AG04450 (cell line): ENCODE results near the gene SEMA4G. TPM values are rescaled to one million over a fixed set of nuclear protein-coding genes. Genes with fewer than 3 reads are reported as not detected.

ENCODE experiments used
- CTCF ChIA-PET: fragments of 300-600, 350-600 bp; formaldehyde crosslinking; extraction: SDS; loops from one replicate; lab custom pipeline; 2022; ENCODE audit warnings: antibody characterized with exemption, inconsistent platforms; lab: Charles Lee
- POLR2A ChIA-PET: fragments of 350-600 bp; formaldehyde crosslinking; extraction: SDS; loops from one replicate; lab custom pipeline; 2021; ENCODE audit warnings: antibody characterized with exemption, inconsistent platforms; lab: Yijun Ruan, JAX
- DNase-seq: peaks from one replicate; pipeline ENCODE4 v3.0.0-alpha.2; 2011; ENCODE audit warnings: low read depth, low spot score
- H3K27ac ChIP-seq: one replicate; pipeline ENCODE4 v1.5.1; 2012; ENCODE audit warnings: low read depth, low read length, control low read depth
- H3K27me3 ChIP-seq: one replicate; pipeline ENCODE4 v1.6.0; 2012; ENCODE audit warnings: low read length; ENCODE audit not compliant: control insufficient read depth, insufficient read depth
- H3K4me3 ChIP-seq: 2 replicates; pipeline ENCODE4 v1.5.1; 2011; ENCODE audit warnings: mild to moderate bottlenecking, low read depth, low read length, control low read depth
- H3K9me3 ChIP-seq: 2 replicates; pipeline ENCODE4 v1.5.1; 2012; ENCODE audit warnings: low read length; ENCODE audit not compliant: control insufficient read depth, insufficient read depth
- polyA plus RNA-seq: library from polyadenylated mRNA; depleted of rRNA; stranded (reverse); fragments of >200 nt; gene quantifications from 2 replicates; pipeline ENCODE4 v1.2.3, GENCODE V29; 2011
- TF ChIP-seq, protein P1 (sequence below): IDR thresholded peaks from 2 replicates; pipeline ENCODE4 v1.5.1; 2011; ENCODE audit warnings: low read depth, low read length, control low read depth, inconsistent platforms

Gene SEMA4G
- polyA plus RNA-seq, 1 experiment, result 10.5 TPM

DNA sequence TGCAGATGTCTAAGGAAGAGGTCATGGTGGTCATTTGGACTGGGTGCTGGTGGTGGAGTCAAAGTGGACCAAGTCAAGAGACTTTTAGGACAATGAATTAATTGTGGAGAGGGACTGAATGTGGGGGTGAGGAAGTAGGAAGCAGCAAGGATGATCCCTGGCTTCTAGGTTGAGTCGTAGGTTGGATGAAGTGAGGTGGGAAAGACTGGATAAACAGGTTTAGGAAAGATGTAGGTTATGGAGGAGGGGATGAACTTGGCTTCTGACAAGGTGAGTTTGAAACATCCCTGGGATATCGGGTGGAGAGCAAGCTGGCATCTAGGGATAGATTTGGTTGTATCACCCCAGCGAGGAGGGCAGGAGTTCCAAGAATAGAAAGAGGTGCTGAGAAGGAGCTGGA lies 7.6 kb downstream of the SEMA4G start:
- ChIA-PET CTCF (no interaction called here), POLR2A (no interaction called here)
- no peaks in the 10 kb centered on the region for H3K27me3 ChIP-seq

DNA sequence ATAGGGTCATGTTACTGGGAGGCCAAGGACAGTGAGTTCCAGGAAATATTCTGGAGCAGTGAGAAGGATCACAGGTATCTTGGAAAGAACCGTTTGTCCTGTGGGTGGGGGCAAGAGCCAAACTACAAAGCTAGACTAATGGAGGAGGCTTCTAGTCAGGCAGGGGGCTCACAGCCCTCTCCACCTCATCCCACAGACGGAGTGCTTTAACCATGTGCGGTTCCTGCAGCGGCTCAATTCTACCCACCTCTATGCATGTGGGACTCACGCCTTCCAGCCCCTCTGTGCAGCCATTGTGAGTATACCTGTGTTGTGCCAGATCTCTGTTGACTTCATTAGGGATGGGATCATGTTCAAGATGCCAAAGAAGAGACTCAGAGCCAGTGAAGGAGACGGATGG lies 8.1 kb downstream of the SEMA4G start:
- Histone ChIP-seq H3K27me3 (no peaks in the 10 kb centered on the region), H3K9me3 (no peaks in the 10 kb centered on the region), H3K4me3 (no peak overlapping the region), H3K27ac (no peak overlapping the region)
- ChIA-PET POLR2A (no interaction called here), CTCF (no interaction called here)
- TF ChIP-seq, protein P1, sequence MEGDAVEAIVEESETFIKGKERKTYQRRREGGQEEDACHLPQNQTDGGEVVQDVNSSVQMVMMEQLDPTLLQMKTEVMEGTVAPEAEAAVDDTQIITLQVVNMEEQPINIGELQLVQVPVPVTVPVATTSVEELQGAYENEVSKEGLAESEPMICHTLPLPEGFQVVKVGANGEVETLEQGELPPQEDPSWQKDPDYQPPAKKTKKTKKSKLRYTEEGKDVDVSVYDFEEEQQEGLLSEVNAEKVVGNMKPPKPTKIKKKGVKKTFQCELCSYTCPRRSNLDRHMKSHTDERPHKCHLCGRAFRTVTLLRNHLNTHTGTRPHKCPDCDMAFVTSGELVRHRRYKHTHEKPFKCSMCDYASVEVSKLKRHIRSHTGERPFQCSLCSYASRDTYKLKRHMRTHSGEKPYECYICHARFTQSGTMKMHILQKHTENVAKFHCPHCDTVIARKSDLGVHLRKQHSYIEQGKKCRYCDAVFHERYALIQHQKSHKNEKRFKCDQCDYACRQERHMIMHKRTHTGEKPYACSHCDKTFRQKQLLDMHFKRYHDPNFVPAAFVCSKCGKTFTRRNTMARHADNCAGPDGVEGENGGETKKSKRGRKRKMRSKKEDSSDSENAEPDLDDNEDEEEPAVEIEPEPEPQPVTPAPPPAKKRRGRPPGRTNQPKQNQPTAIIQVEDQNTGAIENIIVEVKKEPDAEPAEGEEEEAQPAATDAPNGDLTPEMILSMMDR, result no peak
- no peak for DNase-seq

More for the DNA sequence above, 7.6 kb downstream of the SEMA4G start:
- no peak overlapping the region for H3K4me3 ChIP-seq
- no peak for DNase-seq
- TF ChIP-seq, protein P1, result no peak
- no peak overlapping the region for H3K27ac ChIP-seq
- H3K9me3 ChIP-seq, result no peaks in the 10 kb centered on the region

DNA sequence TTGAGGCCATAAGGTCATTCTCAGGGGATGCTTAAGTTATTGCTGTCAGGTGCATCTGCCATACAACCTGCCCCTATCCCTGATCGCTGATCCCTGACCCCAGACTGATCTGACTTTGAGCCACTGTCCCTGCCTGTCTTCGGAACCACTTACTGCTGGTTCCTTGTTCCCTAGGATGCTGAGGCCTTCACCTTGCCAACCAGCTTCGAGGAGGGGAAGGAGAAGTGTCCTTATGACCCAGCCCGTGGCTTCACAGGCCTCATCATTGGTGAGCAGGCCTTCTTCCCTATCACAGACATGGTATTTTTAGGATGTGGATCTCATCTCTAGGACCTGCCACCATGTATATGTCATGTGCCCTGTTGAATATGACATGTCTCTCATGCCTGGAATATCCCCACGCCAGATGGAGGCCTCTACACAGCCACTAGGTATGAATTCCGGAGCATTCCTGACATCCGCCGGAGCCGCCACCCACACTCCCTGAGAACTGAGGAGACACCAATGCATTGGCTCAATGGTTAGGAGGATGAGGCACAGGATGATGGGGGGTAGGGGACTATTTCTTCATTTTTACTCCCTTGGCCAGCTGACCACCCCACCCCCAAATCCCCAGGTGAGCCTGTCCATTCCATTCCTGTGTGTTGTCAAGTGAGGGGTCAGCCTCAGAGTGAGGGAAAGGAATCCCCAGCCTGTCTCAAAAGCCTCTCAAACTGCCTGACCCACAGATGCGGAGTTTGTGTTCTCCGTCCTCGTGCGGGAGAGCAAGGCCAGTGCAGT lies 9.0 kb downstream of the SEMA4G start:
- no peaks in the 10 kb centered on the region for H3K27me3 ChIP-seq
- no peak overlapping the region for H3K27ac ChIP-seq
- H3K9me3 ChIP-seq, result no peaks in the 10 kb centered on the region
- no peak overlapping the region for H3K4me3 ChIP-seq
- TF ChIP-seq, protein P1, result no peak
- no peak for DNase-seq
- CTCF ChIA-PET, result no interaction called here
- POLR2A ChIA-PET, result no interaction called here

DNA sequence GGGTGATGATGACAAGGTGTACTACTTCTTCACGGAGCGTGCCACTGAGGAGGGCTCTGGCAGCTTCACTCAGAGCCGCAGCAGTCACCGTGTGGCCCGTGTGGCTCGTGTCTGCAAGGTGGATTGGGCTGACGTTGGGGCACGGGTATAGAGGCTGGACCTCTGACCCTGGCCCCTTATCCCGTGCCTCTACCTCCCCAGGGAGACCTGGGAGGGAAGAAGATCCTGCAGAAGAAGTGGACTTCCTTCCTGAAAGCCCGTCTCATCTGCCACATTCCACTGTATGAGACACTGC lies 9.5 kb downstream of the SEMA4G start:
- ChIA-PET POLR2A (no interaction called here), CTCF (no interaction called here)
- H3K9me3 ChIP-seq, result no peaks in the 10 kb centered on the region
- DNase-seq, result no peak
- H3K4me3 ChIP-seq, result no peak overlapping the region
- TF ChIP-seq, protein P1, result no peak
- no peak overlapping the region for H3K27ac ChIP-seq
- no peaks in the 10 kb centered on the region for H3K27me3 ChIP-seq

DNA sequence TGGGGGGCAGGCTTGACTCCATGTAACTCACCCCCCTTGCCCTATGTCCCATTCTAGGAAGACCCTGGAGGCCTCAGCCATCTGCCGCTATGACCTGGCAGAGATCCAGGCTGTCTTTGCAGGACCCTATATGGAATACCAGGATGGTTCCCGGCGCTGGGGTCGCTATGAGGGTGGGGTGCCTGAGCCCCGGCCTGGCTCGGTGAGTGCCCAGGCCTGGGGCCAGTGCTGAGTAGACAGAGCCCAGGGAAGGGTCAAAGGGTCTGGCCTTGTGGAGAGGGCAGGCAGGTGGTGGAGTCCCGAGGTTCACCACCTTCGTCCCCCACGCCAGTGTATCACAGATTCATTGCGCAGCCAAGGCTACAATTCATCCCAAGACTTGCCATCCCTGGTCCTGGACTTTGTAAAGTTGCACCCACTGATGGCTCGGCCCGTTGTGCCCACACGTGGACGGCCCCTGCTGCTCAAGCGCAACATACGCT lies 10.5 kb downstream of the SEMA4G start:
- Histone ChIP-seq H3K27me3 (no peaks in the 10 kb centered on the region), H3K9me3 (no peaks in the 10 kb centered on the region), H3K27ac (no peak overlapping the region), H3K4me3 (no peak overlapping the region)
- TF ChIP-seq, protein P1, result no peak
- ChIA-PET CTCF (no interaction called here), POLR2A (no interaction called here)
- DNase-seq, result no peak
